Measurements from ENCODE around the gene RSPRY1.
A peak's percentile ranks its signal among the peaks of the same experiment; 100 is the strongest.
"Not testable (repeated sequence)": the region's sequence is repeated elsewhere in the genome, so short reads cannot be mapped to it uniquely, and the experiment has no call there.

RSPRY1 gene

DNA sequence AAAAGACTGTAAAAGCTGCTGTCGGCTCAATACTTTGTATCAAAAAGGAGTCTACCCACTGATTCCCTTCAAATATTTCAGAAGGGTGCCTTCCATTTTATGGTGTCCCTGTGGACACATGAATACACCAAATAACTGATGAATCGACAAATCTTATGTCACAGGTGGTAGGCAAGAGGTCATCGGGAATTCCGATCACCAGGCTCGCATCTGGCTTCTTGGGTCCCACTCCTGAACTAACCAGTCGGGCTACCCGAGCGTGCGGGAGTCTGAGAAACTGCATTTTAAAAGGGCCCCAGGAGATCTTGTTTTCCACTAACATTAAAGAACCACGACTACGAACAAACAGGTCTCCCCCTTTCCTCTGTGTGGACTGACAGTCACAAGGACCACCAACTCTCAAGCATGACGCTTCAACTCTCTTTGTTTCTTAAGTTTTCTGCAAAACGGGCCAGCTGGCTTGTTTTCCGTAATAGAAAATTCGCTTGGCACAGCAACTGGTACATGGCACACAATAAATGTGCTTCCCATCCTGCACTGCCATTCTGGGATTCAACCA lies 1.2 kb upstream of the RSPRY1 start:
- peak; percentile 11 for DNase-seq (ENCODE audit: low read depth)
- H3K4me3 ChIP-seq (ENCODE audit: low read depth, low read length): peak overlapping the region; percentile 64
- TF ChIP-seq, protein P1, sequence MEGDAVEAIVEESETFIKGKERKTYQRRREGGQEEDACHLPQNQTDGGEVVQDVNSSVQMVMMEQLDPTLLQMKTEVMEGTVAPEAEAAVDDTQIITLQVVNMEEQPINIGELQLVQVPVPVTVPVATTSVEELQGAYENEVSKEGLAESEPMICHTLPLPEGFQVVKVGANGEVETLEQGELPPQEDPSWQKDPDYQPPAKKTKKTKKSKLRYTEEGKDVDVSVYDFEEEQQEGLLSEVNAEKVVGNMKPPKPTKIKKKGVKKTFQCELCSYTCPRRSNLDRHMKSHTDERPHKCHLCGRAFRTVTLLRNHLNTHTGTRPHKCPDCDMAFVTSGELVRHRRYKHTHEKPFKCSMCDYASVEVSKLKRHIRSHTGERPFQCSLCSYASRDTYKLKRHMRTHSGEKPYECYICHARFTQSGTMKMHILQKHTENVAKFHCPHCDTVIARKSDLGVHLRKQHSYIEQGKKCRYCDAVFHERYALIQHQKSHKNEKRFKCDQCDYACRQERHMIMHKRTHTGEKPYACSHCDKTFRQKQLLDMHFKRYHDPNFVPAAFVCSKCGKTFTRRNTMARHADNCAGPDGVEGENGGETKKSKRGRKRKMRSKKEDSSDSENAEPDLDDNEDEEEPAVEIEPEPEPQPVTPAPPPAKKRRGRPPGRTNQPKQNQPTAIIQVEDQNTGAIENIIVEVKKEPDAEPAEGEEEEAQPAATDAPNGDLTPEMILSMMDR (IDR thresholded peaks at IDR 0.05; ENCODE audit: insufficient read depth, low read depth, low read length, missing control alignments): no peak

DNA sequence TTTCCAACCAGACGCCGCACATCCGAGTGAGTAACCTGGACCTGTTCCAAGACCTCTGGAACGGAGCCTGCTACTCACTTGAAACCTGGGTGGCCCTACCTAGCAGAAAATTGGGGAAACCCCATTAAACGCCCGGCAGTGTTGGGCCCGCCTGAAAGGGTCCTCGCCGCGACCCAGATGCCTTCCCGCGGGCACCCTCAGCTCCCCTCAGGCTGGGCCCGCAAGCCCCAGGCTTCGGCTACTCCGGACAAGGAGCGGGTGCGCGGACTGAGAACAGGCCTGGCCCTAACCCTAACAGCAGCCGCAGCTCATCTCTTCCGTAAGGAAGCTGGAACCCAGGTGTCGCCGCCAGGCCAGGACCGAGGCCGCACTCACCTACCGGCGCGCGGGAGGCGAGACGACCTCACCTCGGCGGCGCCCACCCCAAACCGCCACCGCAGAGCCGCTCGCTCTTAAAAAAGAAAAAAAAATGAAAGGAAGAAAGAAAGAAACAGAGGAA lies 634 bp upstream of the RSPRY1 start:
- H3K4me3 ChIP-seq (ENCODE audit: low read depth, low read length): peak overlapping the region; percentile 64
- no peak for DNase-seq (ENCODE audit: low read depth)
- TF ChIP-seq, protein P1 (IDR thresholded peaks at IDR 0.05; ENCODE audit: insufficient read depth, low read depth, low read length, missing control alignments): no peak

- DNase-seq (ENCODE audit: low read depth): peak; percentile 59
- H3K4me3 ChIP-seq (ENCODE audit: low read depth, low read length): peak overlapping the region; percentile 91
- TF ChIP-seq, protein P1 (IDR thresholded peaks at IDR 0.05; ENCODE audit: insufficient read depth, low read depth, low read length, missing control alignments): no peak
Measured at GRCh38 chr16:57186872-57187854, 1.0 kb downstream of the RSPRY1 start.

DNA sequence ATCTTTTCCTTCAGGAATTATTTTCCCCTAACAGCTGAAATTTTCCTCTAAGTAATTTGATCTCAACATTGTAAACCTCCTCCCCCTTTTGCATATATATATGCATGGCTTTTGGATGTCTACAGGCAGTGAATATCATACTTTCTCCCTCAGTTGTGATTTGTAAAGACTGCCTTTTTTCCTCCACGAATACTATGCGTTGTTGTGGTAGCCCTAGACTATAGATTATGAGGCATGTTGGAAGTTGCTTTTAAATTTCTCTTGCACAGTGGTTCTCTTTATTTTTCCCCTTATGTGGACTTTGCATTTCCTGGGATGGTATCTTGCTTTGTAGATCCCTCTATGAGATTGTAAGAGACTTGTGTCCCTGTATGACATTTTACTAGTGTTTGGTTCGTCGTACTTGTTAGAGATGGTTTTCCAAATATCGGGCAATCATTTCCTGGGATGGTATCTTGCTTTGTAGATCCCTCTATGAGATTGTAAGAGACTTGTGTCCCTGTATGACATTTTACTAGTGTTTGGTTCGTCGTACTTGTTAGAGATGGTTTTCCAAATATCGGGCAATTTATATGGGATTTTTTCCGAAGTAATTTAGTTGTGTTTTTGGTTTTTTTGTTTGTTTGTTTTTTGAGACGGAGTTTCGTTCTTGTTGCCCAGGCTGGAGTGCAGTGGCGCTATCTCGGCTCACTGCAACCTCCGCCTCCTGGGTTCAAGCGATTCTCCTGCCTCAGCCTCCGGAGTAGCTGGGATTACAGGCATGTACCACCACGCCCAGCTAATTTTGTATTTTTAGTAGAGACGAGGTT lies 2.0 kb downstream of the RSPRY1 start:
- not testable (repeated sequence) for DNase-seq (ENCODE audit: low read depth)
- H3K4me3 ChIP-seq (ENCODE audit: low read depth, low read length): peak overlapping the region; percentile 91

- TF ChIP-seq, protein P1 (IDR thresholded peaks at IDR 0.05; ENCODE audit: insufficient read depth, low read depth, low read length, missing control alignments): no peak
- no peak overlapping the region for H3K4me3 ChIP-seq (ENCODE audit: low read depth, low read length)
- no peak for DNase-seq (ENCODE audit: low read depth)
Measured at GRCh38 chr16:57188711-57189002, 2.5 kb downstream of the RSPRY1 start.

GRCh38 chr16:57189527-57189926 lies 3.4 kb downstream of the RSPRY1 start:
- not testable (repeated sequence) for H3K4me3 ChIP-seq (ENCODE audit: low read depth, low read length); DNase-seq (ENCODE audit: low read depth)

- TF ChIP-seq, protein P1 (IDR thresholded peaks at IDR 0.05; ENCODE audit: insufficient read depth, low read depth, low read length, missing control alignments): no peak
- no peak overlapping the region for H3K4me3 ChIP-seq (ENCODE audit: low read depth, low read length)
- no peak for DNase-seq (ENCODE audit: low read depth)
Measured at GRCh38 chr16:57190136-57190535, 4.0 kb downstream of the RSPRY1 start.

All from GM12865 (cell line).